Fibroblast of skin of scalp (primary cell): Measurements from ENCODE around the gene CYFIP1.
A peak's percentile ranks its signal among the peaks of the same experiment; 100 is the strongest.

Source experiments
- DNase-seq: peaks from one replicate; pipeline ENCODE4 v3.0.0-alpha.2; 2013

Gene CYFIP1

GRCh38 chr15:22887157-22887951 is 92.8 kb downstream of the CYFIP1 start:
- peak; percentile 65 for DNase-seq

- no peak for DNase-seq
These were observed 95.0 kb downstream of the CYFIP1 start for GRCh38 chr15:22885120-22885519.

DNA sequence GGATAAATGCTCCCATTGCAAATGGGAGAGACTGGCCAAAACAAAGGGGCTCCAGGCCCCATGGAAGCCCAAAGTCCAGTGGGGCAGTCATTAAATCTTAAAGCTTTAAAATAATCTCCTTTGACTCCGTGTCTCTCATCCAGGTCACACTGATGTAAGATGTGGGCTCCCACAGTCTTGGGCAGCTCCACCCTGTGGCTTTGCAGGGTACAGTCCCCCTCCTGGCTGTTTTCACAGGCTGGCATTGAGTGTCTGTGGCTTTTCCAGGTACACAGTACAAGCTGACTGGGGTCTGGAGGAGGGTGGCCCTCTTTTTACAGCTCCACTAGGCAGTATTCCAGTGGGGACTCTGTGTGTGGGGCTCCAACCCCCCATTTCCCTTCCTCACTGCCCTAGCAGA is 95.8 kb downstream of the CYFIP1 start:
- DNase-seq = no peak

GRCh38 chr15:22883196-22883595 is 97.0 kb downstream of the CYFIP1 start:
- DNase-seq = no peak

- no peak for DNase-seq
These were observed 98.3 kb downstream of the CYFIP1 start for GRCh38 chr15:22881739-22882440.

GRCh38 chr15:22880981-22881738 is 99.0 kb downstream of the CYFIP1 start:
- no peak for DNase-seq

- DNase-seq = no peak
These were observed 99.8 kb downstream of the CYFIP1 start for GRCh38 chr15:22880068-22880980.

DNA sequence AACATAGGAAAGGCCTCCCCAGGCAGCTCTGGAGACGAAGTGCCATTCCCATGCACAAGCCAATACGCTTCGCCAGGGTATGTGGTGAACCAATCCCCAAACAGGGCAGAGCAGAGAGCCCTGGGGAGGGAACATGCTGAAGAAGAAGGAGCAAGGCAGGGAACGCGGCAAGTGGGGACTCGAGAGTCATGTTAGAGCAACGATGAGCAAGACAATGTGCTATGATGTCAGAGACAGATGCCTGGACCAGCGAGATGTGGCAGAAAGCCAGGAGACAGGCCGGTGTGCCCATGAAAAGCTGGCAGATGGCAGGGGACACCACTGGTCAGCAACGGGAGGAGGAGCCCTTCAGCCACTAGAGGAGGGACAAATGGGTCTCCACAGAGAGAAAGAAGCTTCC is 102.1 kb downstream of the CYFIP1 start:
- DNase-seq = no peak

- DNase-seq = no peak
These were observed 102.6 kb downstream of the CYFIP1 start for GRCh38 chr15:22877607-22878006.

DNA sequence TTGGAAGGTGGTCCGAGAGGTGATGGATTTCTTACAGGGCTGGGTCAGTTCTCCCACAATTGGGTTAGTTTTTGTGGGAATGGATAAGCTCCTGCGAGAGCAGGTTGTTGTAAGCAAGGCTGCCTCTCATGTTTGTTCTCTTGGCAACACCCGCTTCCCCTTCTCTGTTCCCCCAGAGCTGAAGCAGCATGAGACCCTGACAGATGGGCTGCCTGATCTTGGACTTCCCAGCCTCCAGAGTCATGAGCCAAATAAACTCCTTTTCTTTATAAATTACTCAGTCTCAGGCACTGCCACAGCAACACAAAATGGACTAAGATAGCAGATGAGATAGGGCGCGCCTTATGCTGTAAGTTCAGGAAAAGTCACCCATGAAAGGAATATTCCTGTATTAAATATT is 103.1 kb downstream of the CYFIP1 start:
- no peak for DNase-seq

- DNase-seq = no peak
These were observed 105.2 kb downstream of the CYFIP1 start for GRCh38 chr15:22874966-22875365.

DNA sequence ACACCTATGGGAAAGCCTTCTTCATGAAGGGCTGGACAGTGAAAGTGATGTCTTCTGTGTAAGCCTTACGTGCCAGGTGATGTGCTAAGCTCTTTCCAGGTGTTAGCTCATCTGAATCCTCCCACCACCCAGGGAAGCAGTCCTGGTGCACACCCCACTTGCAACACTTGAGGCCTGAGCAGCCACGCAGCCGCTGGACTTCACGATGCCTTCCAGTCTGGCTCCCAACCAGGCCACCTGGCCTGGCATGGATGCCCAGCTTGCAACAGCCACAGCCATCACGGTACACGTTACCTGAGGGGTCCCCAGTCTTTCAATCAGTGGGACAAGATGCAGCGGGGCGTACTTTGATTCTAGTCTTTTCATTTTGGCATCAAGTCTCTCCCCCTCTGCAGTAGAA is 105.9 kb downstream of the CYFIP1 start:
- DNase-seq = no peak

DNA sequence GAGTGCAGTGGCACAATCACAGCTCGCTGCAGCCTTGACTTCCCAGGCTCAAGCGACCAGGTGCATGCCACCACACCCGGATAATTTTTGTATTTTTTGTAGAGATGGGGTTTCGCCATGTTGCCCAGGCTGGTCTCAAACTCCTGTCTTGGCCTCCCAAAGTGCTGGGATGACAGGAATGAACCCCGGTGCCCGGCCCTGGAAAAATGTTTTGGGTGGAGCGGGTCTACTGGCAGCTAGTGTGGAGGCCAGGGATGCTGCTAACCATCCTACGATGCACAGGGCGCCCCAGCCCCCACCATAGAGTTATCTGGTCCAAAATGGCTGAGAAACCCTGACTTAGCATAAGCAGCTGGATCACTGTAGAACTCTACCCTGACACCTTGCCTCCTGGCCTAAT is 106.3 kb downstream of the CYFIP1 start:
- no peak for DNase-seq

- peak; percentile 91 for DNase-seq
These were observed 107.0 kb downstream of the CYFIP1 start for GRCh38 chr15:22872936-22873701.

GRCh38 chr15:22871481-22872086 is 108.6 kb downstream of the CYFIP1 start:
- no peak for DNase-seq

GRCh38 chr15:22870865-22871264 is 109.3 kb downstream of the CYFIP1 start:
- no peak for DNase-seq

GRCh38 chr15:22869856-22870255 is 110.3 kb downstream of the CYFIP1 start:
- DNase-seq = no peak

GRCh38 chr15:22868928-22869327 is 111.2 kb downstream of the CYFIP1 start:
- no peak for DNase-seq

GRCh38 chr15:22868495-22868894 is 111.7 kb downstream of the CYFIP1 start:
- no peak for DNase-seq

GRCh38 chr15:22867886-22868285 is 112.3 kb downstream of the CYFIP1 start:
- DNase-seq = no peak

DNA sequence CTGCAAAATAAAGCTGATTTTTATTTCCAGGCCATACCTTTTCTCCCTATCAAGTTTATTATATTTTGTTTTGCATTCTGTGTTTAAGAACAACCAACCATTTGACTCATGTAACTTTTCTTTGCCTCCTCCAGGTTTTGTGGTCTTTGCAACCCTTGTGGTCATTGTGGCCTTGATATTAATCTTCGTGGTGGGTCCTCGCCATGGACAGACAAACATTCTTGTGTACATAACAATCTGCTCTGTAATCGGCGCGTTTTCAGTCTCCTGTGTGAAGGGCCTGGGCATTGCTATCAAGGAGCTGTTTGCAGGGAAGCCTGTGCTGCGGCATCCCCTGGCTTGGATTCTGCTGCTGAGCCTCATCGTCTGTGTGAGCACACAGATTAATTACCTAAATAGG is 114.1 kb downstream of the CYFIP1 start:
- peak; percentile 5 for DNase-seq
